CD4-positive, CD25-positive, alpha-beta regulatory T cell (primary cell): ENCODE results near the gene RAB24. TPM values are rescaled to one million over a fixed set of nuclear protein-coding genes. Genes with fewer than 3 reads are reported as not detected.
"Not testable (repeated sequence)": the region's sequence is repeated elsewhere in the genome, so short reads cannot be mapped to it uniquely, and the experiment has no call there.

ENCODE experiments used
- ATAC-seq, 2 donors: fragments of 150-1000 bp; cut with Tn5 transposase; one replicate each; pipeline ENCODE4 v1.10.0; 2021; ENCODE audit warnings: low read depth in 2 of 2, moderate number of reproducible peaks in 2 of 2, moderate library complexity in 1 of 2
- DNase-seq, 3 donors: peaks; one replicate each; pipeline versions ENCODE4 v3.0.0 to v3.0.0-alpha.2; 2012 to 2022; ENCODE audit warnings: mixed read lengths in 1 of 3
- H3K27ac ChIP-seq: one replicate; pipeline ENCODE4 v1.7.0; 2013; ENCODE audit warnings: mild to moderate bottlenecking, low read length; ENCODE audit not compliant: insufficient read depth, poor library complexity, severe bottlenecking
- H3K27me3 ChIP-seq: one replicate; pipeline ENCODE4 v1.7.0; 2013; ENCODE audit warnings: low read length; ENCODE audit not compliant: control insufficient read depth, insufficient read depth
- H3K36me3 ChIP-seq: one replicate; pipeline ENCODE4 v1.7.0; 2013; ENCODE audit warnings: mild to moderate bottlenecking, low read length, moderate library complexity; ENCODE audit not compliant: control insufficient read depth, insufficient read depth
- H3K4me1 ChIP-seq: 2 replicates; pipeline ENCODE4 v1.7.0; 2013; ENCODE audit warnings: mild to moderate bottlenecking, low read length; ENCODE audit not compliant: insufficient read depth, control insufficient read depth, poor library complexity, severe bottlenecking
- H3K4me3 ChIP-seq: one replicate; pipeline ENCODE4 v1.7.0; 2013; ENCODE audit warnings: low read depth, mild to moderate bottlenecking, low read length, moderate library complexity
- H3K9me3 ChIP-seq, 2 experiments: 1 replicate in 1 of 2; 2 replicates in 1 of 2; pipeline ENCODE4 v1.7.0; 2013; ENCODE audit warnings: low read length in 2 of 2, mild to moderate bottlenecking in 1 of 2, moderate library complexity in 1 of 2; ENCODE audit not compliant: control insufficient read depth in 2 of 2
- H3K27ac Mint-ChIP-seq, 3 donors: one replicate each; pipeline ENCODE4 v1.8.0; 2020 to 2022; ENCODE audit warnings: mild to moderate bottlenecking in 3 of 3, mixed read lengths in 3 of 3, moderate library complexity in 2 of 3
- H3K27me3 Mint-ChIP-seq: one replicate; pipeline ENCODE4 v1.8.0; 2022; ENCODE audit warnings: mild to moderate bottlenecking, mixed read lengths
- H3K36me3 Mint-ChIP-seq: one replicate; pipeline ENCODE4 v1.8.0; 2020; ENCODE audit warnings: mixed read lengths
- H3K4me1 Mint-ChIP-seq, 4 donors: one replicate each; pipeline ENCODE4 v1.8.0; 2020 to 2022; ENCODE audit warnings: mixed read lengths in 4 of 4, mild to moderate bottlenecking in 1 of 4
- H3K4me3 Mint-ChIP-seq, 4 donors: one replicate each; pipeline ENCODE4 v1.8.0; 2020 to 2022; ENCODE audit warnings: mild to moderate bottlenecking in 4 of 4, mixed read lengths in 4 of 4, moderate library complexity in 3 of 4
- H3K9me3 Mint-ChIP-seq, 7 donors: one replicate each; pipeline ENCODE4 v1.8.0; 2020 to 2022; ENCODE audit warnings: mixed read lengths in 7 of 7, mild to moderate bottlenecking in 3 of 7, moderate library complexity in 2 of 7
- polyA plus RNA-seq, 4 donors: library from polyadenylated mRNA; unstranded; fragments of 300-500 nt; fragmentation: Illumina TruSeq; gene quantifications; one replicate each; pipeline ENCODE4 v1.2.3, GENCODE V29; 2021
- total RNA-seq: library from RNA; stranded (reverse); gene quantifications from one replicate; pipeline ENCODE4 v1.2.3, GENCODE V29; 2022

Gene RAB24
- total and polyA plus RNA-seq, 5 donors from 2014 or later = 5.1 to 15.3 (median 10.9) TPM

DNA sequence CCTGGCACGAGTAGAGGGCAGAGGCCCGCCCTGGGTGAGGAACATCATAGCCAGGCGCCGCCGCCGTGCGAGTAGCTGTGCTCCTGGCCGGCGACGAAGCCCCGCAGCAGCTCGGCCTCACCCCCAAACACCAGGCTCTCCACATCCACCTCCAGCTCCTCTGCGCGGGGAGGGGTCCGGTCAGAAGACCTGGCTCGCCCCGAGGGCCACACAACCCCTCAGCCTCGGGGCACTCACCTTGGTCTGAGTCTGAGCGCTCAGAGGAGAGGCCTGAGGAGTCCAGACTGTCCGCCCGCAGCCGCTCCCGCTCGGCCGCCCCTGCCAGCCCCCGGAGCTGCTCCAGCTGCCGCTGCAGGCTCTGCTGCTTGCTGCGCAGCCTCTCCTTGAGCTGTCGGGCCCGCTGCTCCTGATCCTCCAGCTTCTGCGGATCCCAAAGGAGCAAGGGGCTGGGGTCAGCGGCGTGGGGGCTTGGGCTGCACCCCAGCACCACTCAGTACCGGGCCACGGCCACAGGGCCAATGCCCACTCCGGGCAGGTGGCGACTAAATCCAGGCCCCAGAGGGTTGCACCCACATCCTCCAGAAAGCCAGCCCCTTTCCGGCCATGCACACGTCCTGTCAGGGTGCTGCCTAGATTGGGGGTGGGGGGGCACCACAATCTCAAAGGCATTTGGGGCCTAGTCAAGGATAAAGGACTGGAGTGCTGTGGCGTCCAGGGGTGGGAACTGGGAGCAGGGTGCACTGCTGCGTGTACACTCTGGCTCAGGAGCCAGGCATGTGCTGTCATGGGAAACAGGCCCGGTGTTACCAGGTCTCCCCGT lies 4.2 kb upstream of the RAB24 start:
- peaks cover 17% of the 10 kb centered on the region for H3K36me3 ChIP-seq
- peaks cover 12% of the 10 kb centered on the region for H3K36me3 Mint-ChIP-seq
- no peak for DNase-seq
- no peak overlapping the region for H3K27ac ChIP-seq
- peaks cover 60% of the 10 kb centered on the region for H3K4me1 ChIP-seq
- no peak overlapping the region for H3K27ac Mint-ChIP-seq
- no peak overlapping the region for H3K4me3 ChIP-seq
- no peaks in the 10 kb centered on the region for H3K27me3 Mint-ChIP-seq
- H3K9me3 ChIP-seq = no peaks in the 10 kb centered on the region
- peaks cover 4 to 71% (median 34%) of the 10 kb centered on the region in 4 donors for H3K4me1 Mint-ChIP-seq
- no peaks in the 10 kb centered on the region for H3K27me3 ChIP-seq
- H3K9me3 Mint-ChIP-seq = no peaks in the 10 kb centered on the region
- H3K4me3 Mint-ChIP-seq = no peak overlapping the region
- no peak for ATAC-seq

GRCh38 chr5:177306674-177307543 lies 3.4 kb upstream of the RAB24 start:
- Histone ChIP-seq H3K4me1 (peaks cover 62% of the 10 kb centered on the region), H3K9me3 (no peaks in the 10 kb centered on the region), H3K36me3 (peaks cover 17% of the 10 kb centered on the region), H3K4me3 (no peak overlapping the region), H3K27me3 (no peaks in the 10 kb centered on the region), H3K27ac (no peak overlapping the region)
- no peaks in the 10 kb centered on the region for H3K9me3 Mint-ChIP-seq
- peaks cover 12% of the 10 kb centered on the region for H3K36me3 Mint-ChIP-seq
- no peak for DNase-seq
- ATAC-seq = no peak
- H3K4me1 Mint-ChIP-seq = peaks cover 4 to 73% (median 41%) of the 10 kb centered on the region in 4 donors
- H3K27ac Mint-ChIP-seq = peak overlapping the region in 1 of 3 donors; percentile 5
- H3K4me3 Mint-ChIP-seq = peak overlapping the region; percentile 52 to 96 (median 74)
- peaks cover 4% of the 10 kb centered on the region for H3K27me3 Mint-ChIP-seq

GRCh38 chr5:177306103-177306640 lies 2.7 kb upstream of the RAB24 start:
- not testable (repeated sequence) for H3K4me3 ChIP-seq, DNase-seq, ATAC-seq, H3K27ac ChIP-seq, H3K9me3 Mint-ChIP-seq, H3K9me3 ChIP-seq, H3K27me3 ChIP-seq, H3K27me3 Mint-ChIP-seq
- peaks cover 17% of the 10 kb centered on the region for H3K36me3 ChIP-seq
- Mint-ChIP-seq H3K4me3 (peak overlapping the region; percentile 79 to 96 (median 93)), H3K36me3 (peaks cover 12% of the 10 kb centered on the region), H3K27ac (peak overlapping the region in 1 of 3 donors; percentile 31), H3K4me1 (peaks cover 4 to 75% (median 47%) of the 10 kb centered on the region in 4 donors)
- H3K4me1 ChIP-seq = peaks cover 62% of the 10 kb centered on the region

- no peaks in the 10 kb centered on the region for H3K27me3 ChIP-seq
- peak overlapping the region; percentile 91 to 95 (median 95) for H3K27ac Mint-ChIP-seq
- H3K4me1 ChIP-seq = peaks cover 63% of the 10 kb centered on the region
- ATAC-seq (no peak), DNase-seq (peak in 1 of 3 donors; percentile 44)
- peaks cover 4% of the 10 kb centered on the region for H3K27me3 Mint-ChIP-seq
- H3K27ac ChIP-seq = peak overlapping the region; percentile 70
- peaks cover 17% of the 10 kb centered on the region for H3K36me3 ChIP-seq
- peak overlapping the region; percentile 92 to 99 (median 95) for H3K4me3 Mint-ChIP-seq
- H3K4me1 Mint-ChIP-seq = peaks cover 15 to 77% (median 50%) of the 10 kb centered on the region in 4 donors
- peak overlapping the region; percentile 91 for H3K4me3 ChIP-seq
- no peaks in the 10 kb centered on the region for H3K9me3 ChIP-seq
- H3K9me3 Mint-ChIP-seq = no peaks in the 10 kb centered on the region
- peaks cover 12% of the 10 kb centered on the region for H3K36me3 Mint-ChIP-seq
Measured at GRCh38 chr5:177304392-177305119, 1.0 kb upstream of the RAB24 start.

GRCh38 chr5:177303925-177304391 lies 439 bp upstream of the RAB24 start:
- DNase-seq (peak in 1 of 3 donors; percentile 45), ATAC-seq (no peak)
- H3K36me3 ChIP-seq = peaks cover 17% of the 10 kb centered on the region
- H3K4me3 ChIP-seq = peak overlapping the region; percentile 91
- no peaks in the 10 kb centered on the region for H3K27me3 ChIP-seq
- no peaks in the 10 kb centered on the region for H3K9me3 ChIP-seq
- H3K27me3 Mint-ChIP-seq = peaks cover 4% of the 10 kb centered on the region
- H3K9me3 Mint-ChIP-seq = no peaks in the 10 kb centered on the region
- H3K4me1 ChIP-seq = peaks cover 62% of the 10 kb centered on the region
- H3K27ac Mint-ChIP-seq = peak overlapping the region; percentile 91 to 95 (median 95)
- peak overlapping the region; percentile 92 to 99 (median 95) for H3K4me3 Mint-ChIP-seq
- peaks cover 12% of the 10 kb centered on the region for H3K36me3 Mint-ChIP-seq
- H3K4me1 Mint-ChIP-seq = peaks cover 21 to 78% (median 53%) of the 10 kb centered on the region in 4 donors
- H3K27ac ChIP-seq = peak overlapping the region; percentile 70

DNA sequence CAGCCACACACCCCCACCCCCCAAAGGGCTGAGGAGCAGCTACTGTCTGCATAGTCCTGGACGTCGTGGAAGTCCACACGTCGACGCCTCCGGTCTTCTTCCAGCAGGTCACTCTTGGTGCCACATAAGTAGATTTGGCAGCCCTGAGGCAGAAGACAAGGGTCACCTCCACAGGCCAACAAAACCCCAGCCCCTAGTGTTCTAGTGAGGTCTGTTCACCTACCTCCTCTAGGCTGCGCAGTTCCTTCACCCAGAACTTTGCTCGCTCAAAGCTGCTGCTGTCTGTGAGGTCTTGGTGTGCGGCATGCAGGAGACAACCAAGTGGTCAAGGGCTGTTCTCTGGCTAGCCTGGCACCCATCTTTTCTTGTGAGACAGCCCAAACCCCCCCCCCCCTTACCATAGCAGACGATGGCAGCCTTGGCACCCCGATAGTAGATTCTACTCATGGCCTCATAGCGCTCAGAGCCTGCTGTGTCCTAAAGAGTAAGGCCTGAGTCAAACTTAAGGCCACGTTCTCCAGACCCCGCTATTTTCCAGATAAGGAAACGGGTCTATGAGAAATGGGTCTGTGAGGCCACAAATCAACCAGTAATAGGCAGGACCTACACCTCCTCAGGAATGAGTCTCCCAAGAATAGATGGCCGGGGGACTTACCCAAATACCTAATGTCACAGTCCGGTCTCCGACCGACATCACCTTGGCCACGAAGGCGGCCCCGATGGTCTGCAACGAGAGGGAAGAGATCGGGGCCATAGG lies 987 bp downstream of the RAB24 start:
- no peaks in the 10 kb centered on the region for H3K9me3 Mint-ChIP-seq
- peaks cover 23 to 80% (median 56%) of the 10 kb centered on the region in 4 donors for H3K4me1 Mint-ChIP-seq
- Histone ChIP-seq H3K36me3 (peaks cover 17% of the 10 kb centered on the region), H3K4me1 (peaks cover 62% of the 10 kb centered on the region), H3K4me3 (peak overlapping the region; percentile 48), H3K27ac (peak overlapping the region; percentile 70), H3K27me3 (no peaks in the 10 kb centered on the region), H3K9me3 (no peaks in the 10 kb centered on the region)
- no peak for ATAC-seq
- peak overlapping the region; percentile 92 to 99 (median 95) for H3K4me3 Mint-ChIP-seq
- H3K27ac Mint-ChIP-seq = peak overlapping the region; percentile 75 to 91 (median 82)
- H3K27me3 Mint-ChIP-seq = peaks cover 4% of the 10 kb centered on the region
- DNase-seq = no peak
- H3K36me3 Mint-ChIP-seq = peaks cover 12% of the 10 kb centered on the region
